Ammon's horn (tissue), 1 donor: Measurements from ENCODE around the gene CACNA2D1.

ENCODE experiments used
- DNase-seq: peaks from one replicate; pipeline ENCODE4 v3.0.0-alpha.2; 2016; ENCODE audit warnings: low spot score

The CACNA2D1 gene

GRCh38 chr7:82284936-82285519 is 158.5 kb downstream of the CACNA2D1 start:
- no peak for DNase-seq

GRCh38 chr7:82275342-82275741 is 168.2 kb downstream of the CACNA2D1 start:
- no peak for DNase-seq

GRCh38 chr7:82274681-82275080 is 168.9 kb downstream of the CACNA2D1 start:
- DNase-seq: no peak

GRCh38 chr7:82273886-82274285 is 169.7 kb downstream of the CACNA2D1 start:
- no peak for DNase-seq

GRCh38 chr7:82270870-82271269 is 172.7 kb downstream of the CACNA2D1 start:
- DNase-seq: no peak

GRCh38 chr7:82268632-82269031 is 174.9 kb downstream of the CACNA2D1 start:
- DNase-seq: no peak

- no peak for DNase-seq
Observed at GRCh38 chr7:82266081-82266480, 177.5 kb downstream of the CACNA2D1 start.

GRCh38 chr7:82264783-82265305 is 178.7 kb downstream of the CACNA2D1 start:
- DNase-seq: peak; percentile 20

GRCh38 chr7:82263920-82264782 is 179.4 kb downstream of the CACNA2D1 start:
- no peak for DNase-seq

GRCh38 chr7:82258181-82258580 is 185.4 kb downstream of the CACNA2D1 start:
- DNase-seq: no peak

- DNase-seq: peak; percentile 36
Observed at GRCh38 chr7:82257118-82257695, 186.4 kb downstream of the CACNA2D1 start.

GRCh38 chr7:82255706-82256105 is 187.9 kb downstream of the CACNA2D1 start:
- no peak for DNase-seq

GRCh38 chr7:82250598-82250997 is 193.0 kb downstream of the CACNA2D1 start:
- DNase-seq: no peak

- DNase-seq: no peak
Observed at GRCh38 chr7:82249979-82250378, 193.6 kb downstream of the CACNA2D1 start.

GRCh38 chr7:82247814-82248433 is 195.7 kb downstream of the CACNA2D1 start:
- peak; percentile 48 for DNase-seq

- DNase-seq: no peak
Observed at GRCh38 chr7:82244947-82245517, 198.5 kb downstream of the CACNA2D1 start.

GRCh38 chr7:82241356-82241755 is 202.2 kb downstream of the CACNA2D1 start:
- no peak for DNase-seq

- no peak for DNase-seq
Observed at GRCh38 chr7:82235713-82236112, 207.9 kb downstream of the CACNA2D1 start.

- peak; percentile 47 for DNase-seq
Observed at GRCh38 chr7:82234457-82235049, 209.0 kb downstream of the CACNA2D1 start.

- peak; percentile 21 for DNase-seq
Observed at GRCh38 chr7:82230811-82231581, 212.6 kb downstream of the CACNA2D1 start.

- no peak for DNase-seq
Observed at GRCh38 chr7:82229164-82229563, 214.4 kb downstream of the CACNA2D1 start.
